Vagina (tissue), 2 donors: ENCODE data around the gene TENT5A. TPM values are rescaled to one million over a fixed set of nuclear protein-coding genes. Genes with fewer than 3 reads are reported as not detected.

ENCODE experiments used
- DNase-seq, 2 donors: peaks; one replicate each; pipeline ENCODE4 v3.0.0-alpha.2; 2017; ENCODE audit errors: extremely low spot score in 2 of 2
- H3K27ac ChIP-seq: fragments of 200-600 bp; sonication (generic); one replicate; pipeline ENCODE4 v1.5.1; 2019
- H3K27me3 ChIP-seq: fragments of 200-600 bp; sonication (generic); one replicate; pipeline ENCODE4 v1.5.1; 2019
- H3K36me3 ChIP-seq, 2 donors: fragments of 200-600 bp; sonication (generic); one replicate each; pipeline ENCODE4 v1.5.1; 2017 to 2019
- H3K4me1 ChIP-seq: fragments of 200-600 bp; sonication (generic); one replicate; pipeline ENCODE4 v1.5.1; 2019
- H3K4me3 ChIP-seq, 2 donors: fragments of 200-600 bp; sonication (generic); 1 replicate in 1 of 2; 2 replicates in 1 of 2; pipeline ENCODE4 v1.5.1; 2016 to 2019
- H3K9me3 ChIP-seq: fragments of 200-600 bp; sonication (generic); one replicate; pipeline ENCODE4 v1.5.1; 2019
- POLR2A ChIP-seq, 2 donors: fragments of 450-650 bp; IDR thresholded peaks; one replicate each; pipeline ENCODE4 v1.6.1; 2017; ENCODE audit warnings: antibody characterized with exemption in 2 of 2, mild to moderate bottlenecking in 2 of 2, moderate library complexity in 2 of 2
- POLR2AphosphoS5 ChIP-seq, 2 donors: sonication (generic); formaldehyde crosslinking; IDR thresholded peaks; one replicate each; pipeline ENCODE4 v1.9.0; 2017; ENCODE audit warnings: antibody characterized with exemption in 2 of 2, mild to moderate bottlenecking in 2 of 2, low read depth in 1 of 2; ENCODE audit not compliant: insufficient read depth in 1 of 2
- intact Hi-C: fragments of 100-400 bp; cut with DNase I; formaldehyde crosslinking; loops from one replicate; pipeline ENCODE4 v1.15.1; 2023
- total RNA-seq: library from RNA; depleted of rRNA; stranded (reverse); fragments of >200 nt; gene quantifications from one replicate; pipeline ENCODE4 v1.2.3, GENCODE V29; 2016
- TF ChIP-seq, protein P1 (sequence below), 3 experiments: fragments of 450-650 bp in 2 of 3; fragments of 200-600 bp in 1 of 3; sonication (generic) in 1 of 3; IDR thresholded peaks; one replicate each; pipeline ENCODE4 v1.5.1; 2017 to 2019; ENCODE audit warnings: antibody characterized with exemption in 3 of 3, mild to moderate bottlenecking in 2 of 3, moderate library complexity in 2 of 3

TENT5A gene
- total RNA-seq, 1 donor from 2014 or later: 20.6 TPM

DNA sequence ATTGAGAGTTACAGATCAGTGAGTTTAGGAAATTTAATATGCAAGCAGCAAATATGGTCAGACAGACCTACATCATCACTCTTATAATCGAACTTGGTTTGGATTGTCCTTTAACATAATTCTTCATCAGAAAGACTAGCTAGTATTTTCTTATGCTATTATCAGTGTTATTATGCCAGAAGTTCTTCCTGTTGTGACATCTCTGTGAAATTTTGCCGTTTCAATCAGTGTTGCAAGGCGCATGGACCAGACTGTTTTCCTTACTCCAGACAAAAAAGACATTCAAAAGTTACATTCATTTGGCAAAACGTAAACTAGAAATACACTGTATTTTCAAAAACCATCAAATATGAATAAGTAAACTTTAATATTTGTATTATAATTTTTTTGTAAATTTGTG lies 5.7 kb upstream of the TENT5A start:
- H3K4me1 ChIP-seq: peaks cover 8% of the 10 kb centered on the region
- TF ChIP-seq POLR2AphosphoS5 (IDR thresholded peaks at IDR 0.05; ENCODE audit: insufficient read depth in 1 of 2, low read depth in 1 of 2) (no peak), POLR2A (IDR thresholded peaks at IDR 0.05) (no peak)
- TF ChIP-seq, protein P1, sequence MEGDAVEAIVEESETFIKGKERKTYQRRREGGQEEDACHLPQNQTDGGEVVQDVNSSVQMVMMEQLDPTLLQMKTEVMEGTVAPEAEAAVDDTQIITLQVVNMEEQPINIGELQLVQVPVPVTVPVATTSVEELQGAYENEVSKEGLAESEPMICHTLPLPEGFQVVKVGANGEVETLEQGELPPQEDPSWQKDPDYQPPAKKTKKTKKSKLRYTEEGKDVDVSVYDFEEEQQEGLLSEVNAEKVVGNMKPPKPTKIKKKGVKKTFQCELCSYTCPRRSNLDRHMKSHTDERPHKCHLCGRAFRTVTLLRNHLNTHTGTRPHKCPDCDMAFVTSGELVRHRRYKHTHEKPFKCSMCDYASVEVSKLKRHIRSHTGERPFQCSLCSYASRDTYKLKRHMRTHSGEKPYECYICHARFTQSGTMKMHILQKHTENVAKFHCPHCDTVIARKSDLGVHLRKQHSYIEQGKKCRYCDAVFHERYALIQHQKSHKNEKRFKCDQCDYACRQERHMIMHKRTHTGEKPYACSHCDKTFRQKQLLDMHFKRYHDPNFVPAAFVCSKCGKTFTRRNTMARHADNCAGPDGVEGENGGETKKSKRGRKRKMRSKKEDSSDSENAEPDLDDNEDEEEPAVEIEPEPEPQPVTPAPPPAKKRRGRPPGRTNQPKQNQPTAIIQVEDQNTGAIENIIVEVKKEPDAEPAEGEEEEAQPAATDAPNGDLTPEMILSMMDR (IDR thresholded peaks at IDR 0.05): no peak

DNA sequence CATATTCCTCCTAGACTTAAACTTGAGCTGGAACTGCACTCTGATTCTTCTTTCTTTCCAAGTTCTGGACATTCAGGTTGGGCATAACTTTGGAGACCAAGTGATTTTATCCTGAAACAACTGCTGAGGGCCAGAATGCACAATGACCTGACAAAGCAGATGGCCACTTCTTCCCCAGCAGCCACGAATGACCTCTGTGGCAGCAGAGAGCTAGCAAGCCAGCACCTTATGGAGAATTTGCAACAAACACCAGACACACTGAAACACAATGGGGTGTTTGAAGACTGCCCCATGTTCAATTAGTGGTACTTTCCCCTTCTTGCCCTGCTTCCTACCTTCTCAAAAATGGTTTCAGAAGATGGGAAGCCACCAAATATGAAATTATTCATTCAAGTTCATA lies 4.2 kb upstream of the TENT5A start:
- H3K9me3 ChIP-seq: no peaks in the 10 kb centered on the region
- no peaks in the 10 kb centered on the region for H3K36me3 ChIP-seq
- peaks cover 8% of the 10 kb centered on the region for H3K4me1 ChIP-seq
- H3K27ac ChIP-seq: no peak overlapping the region
- intact Hi-C loops: loop anchor here (10.0 kb wide), 1 partner anchor 258 kb away; no protein-coding TSS in a partner anchor
- TF ChIP-seq POLR2A (IDR thresholded peaks at IDR 0.05): no peak
- TF ChIP-seq, protein P1 (IDR thresholded peaks at IDR 0.05): no peak
- TF ChIP-seq POLR2AphosphoS5 (IDR thresholded peaks at IDR 0.05; ENCODE audit: insufficient read depth in 1 of 2, low read depth in 1 of 2): no peak
- H3K27me3 ChIP-seq: no peaks in the 10 kb centered on the region
- no peak overlapping the region for H3K4me3 ChIP-seq
- no peak for DNase-seq

More for the DNA sequence above, 5.7 kb upstream of the TENT5A start:
- H3K36me3 ChIP-seq: no peaks in the 10 kb centered on the region
- no peak for DNase-seq
- intact Hi-C loops: loop anchor here (10.0 kb wide), 1 partner anchor 257 kb away; no protein-coding TSS in a partner anchor
- no peaks in the 10 kb centered on the region for H3K27me3 ChIP-seq
- no peak overlapping the region for H3K27ac ChIP-seq
- no peak overlapping the region for H3K4me3 ChIP-seq
- H3K9me3 ChIP-seq: no peaks in the 10 kb centered on the region

DNA sequence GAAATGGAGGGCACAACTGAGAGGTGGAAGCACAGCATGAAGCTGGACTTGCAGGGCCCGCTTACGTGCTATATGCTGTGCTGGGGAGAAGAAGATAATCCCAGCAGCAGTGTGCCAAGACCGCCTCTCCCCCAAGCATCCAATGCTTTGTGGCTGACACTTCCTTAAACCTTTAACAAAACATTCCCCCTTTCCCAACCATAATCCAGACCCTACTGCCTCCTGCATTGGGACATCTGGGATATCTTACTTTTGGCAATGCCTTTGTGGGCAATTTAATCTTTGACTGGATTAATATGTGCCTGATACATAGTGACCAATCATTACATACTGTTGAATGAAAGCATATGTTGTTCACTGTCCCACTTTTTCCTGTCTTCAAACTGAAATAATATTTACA lies 3.1 kb upstream of the TENT5A start:
- Histone ChIP-seq H3K36me3 (no peaks in the 10 kb centered on the region), H3K4me1 (peaks cover 8% of the 10 kb centered on the region), H3K4me3 (no peak overlapping the region), H3K27ac (no peak overlapping the region), H3K9me3 (no peaks in the 10 kb centered on the region), H3K27me3 (no peaks in the 10 kb centered on the region)
- no peak for DNase-seq
- TF ChIP-seq, protein P1 (IDR thresholded peaks at IDR 0.05): no peak
- no peak for TF ChIP-seq POLR2A (IDR thresholded peaks at IDR 0.05)
- intact Hi-C loops: loop anchor here (10.0 kb wide), 1 partner anchor 259 kb away; no protein-coding TSS in a partner anchor

DNA sequence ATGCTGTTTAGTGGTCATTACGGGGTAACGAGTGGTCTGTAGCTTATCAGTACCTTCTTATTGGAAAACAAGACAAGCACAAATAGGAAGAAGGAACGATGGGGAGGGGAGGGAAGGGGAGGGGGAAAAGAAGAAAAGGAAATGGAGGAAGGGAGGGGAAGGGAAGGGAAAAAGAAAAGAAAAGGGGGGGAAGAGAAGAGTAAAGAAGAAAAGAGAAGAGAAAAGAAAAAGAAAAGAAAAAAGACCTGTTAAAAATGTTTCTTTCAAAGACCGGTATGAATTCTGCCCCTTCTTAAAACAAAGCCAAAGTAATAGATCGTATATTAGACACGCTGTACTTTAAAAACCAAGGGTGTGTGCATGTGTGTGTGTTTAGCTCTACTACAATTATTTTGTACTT lies 2.4 kb upstream of the TENT5A start:
- Histone ChIP-seq H3K9me3 (no peaks in the 10 kb centered on the region), H3K27me3 (no peaks in the 10 kb centered on the region), H3K27ac (no peak overlapping the region), H3K4me3 (no peak overlapping the region), H3K36me3 (no peaks in the 10 kb centered on the region), H3K4me1 (peaks cover 8% of the 10 kb centered on the region)
- no peak for TF ChIP-seq POLR2AphosphoS5 (IDR thresholded peaks at IDR 0.05; ENCODE audit: insufficient read depth in 1 of 2, low read depth in 1 of 2)
- TF ChIP-seq POLR2A (IDR thresholded peaks at IDR 0.05): no peak
- TF ChIP-seq, protein P1 (IDR thresholded peaks at IDR 0.05): no peak
- DNase-seq: no peak
- intact Hi-C loops: loop anchor here (10.0 kb wide), 1 partner anchor 260 kb away; no protein-coding TSS in a partner anchor

DNA sequence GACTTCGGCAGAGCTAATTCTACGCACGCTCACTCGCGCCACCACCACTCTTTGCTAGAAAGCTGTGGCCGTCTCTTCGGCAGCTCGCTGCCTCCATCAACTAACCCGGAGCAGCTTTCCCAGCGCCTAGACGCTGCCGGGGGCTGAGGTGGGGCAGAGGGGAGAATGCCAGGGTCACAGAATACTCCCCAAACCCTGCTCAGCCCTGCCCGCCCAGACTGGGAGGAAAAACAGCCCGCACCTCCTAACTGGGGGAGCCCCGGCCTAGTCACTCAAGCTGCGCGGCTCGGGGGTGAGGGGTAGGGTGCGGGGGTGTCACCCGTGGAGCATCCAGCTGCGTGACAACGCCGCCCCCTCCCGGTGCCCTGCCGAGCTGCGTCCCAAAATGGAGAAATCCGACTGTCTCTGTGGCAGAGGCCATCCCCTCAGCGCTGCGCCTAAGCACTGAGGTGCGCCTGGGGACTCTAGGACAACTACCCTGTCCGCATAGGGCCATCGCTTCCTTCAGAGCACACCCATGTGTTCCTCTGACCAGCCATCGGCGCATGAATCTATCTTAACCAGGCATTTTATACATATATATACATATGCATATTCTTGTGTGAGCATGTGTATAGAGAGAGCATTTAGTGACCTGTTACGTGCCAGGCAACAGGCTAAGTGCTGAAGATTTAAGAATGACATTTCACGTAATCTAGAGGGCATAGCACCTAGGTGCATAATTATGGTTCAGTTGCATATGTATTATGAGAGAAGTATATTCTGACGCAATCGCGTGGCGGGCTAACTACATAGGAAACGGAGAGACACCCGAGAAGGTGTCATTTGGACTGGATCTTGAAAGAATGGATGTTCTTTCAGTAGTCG lies 1.5 kb upstream of the TENT5A start:
- intact Hi-C loops: loop anchor here (10.0 kb wide), 1 partner anchor 261 kb away; no protein-coding TSS in a partner anchor
- Histone ChIP-seq H3K9me3 (no peaks in the 10 kb centered on the region), H3K4me3 (peak overlapping the region; percentile 85 to 87), H3K27me3 (no peaks in the 10 kb centered on the region), H3K27ac (peak overlapping the region; percentile 86), H3K4me1 (peaks cover 9% of the 10 kb centered on the region), H3K36me3 (no peaks in the 10 kb centered on the region)
- peak in 1 of 2 donors; percentile 94 for DNase-seq
- TF ChIP-seq, protein P1 (IDR thresholded peaks at IDR 0.05): peak; percentile 69 to 79 (median 78)
- TF ChIP-seq POLR2A (IDR thresholded peaks at IDR 0.05) (no peak), POLR2AphosphoS5 (IDR thresholded peaks at IDR 0.05; ENCODE audit: insufficient read depth in 1 of 2, low read depth in 1 of 2) (peak in 1 of 2 donors; percentile 23)
